ENCODE results near the gene ZBTB20. TPM values are rescaled to one million over a fixed set of nuclear protein-coding genes. Genes with fewer than 3 reads are reported as not detected.

Gene ZBTB20
- polyA plus RNA-seq, 1 of the 3 experiments (the other 2 are of a cell fraction): 0.43 TPM

DNA sequence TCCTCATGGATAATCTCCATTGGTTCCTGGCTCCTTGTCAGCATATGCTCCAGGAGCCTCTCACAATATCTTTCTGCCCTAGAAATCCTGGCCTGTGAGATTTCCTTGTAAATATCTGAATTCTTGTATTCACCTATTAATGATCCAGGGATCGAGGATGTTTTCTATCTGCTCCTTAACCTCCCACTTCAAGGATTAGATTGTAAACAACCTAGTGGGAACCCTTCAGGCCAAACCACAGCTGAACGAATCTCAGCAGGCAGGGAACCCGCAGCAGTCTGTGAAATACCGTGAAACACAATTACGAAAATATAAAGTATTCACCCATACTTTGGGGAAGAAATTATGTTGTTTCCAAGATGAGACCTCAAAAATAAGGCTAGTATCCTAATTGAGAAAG lies 637.3 kb downstream of the ZBTB20 start (continued):
- TF ChIP-seq, protein P1, sequence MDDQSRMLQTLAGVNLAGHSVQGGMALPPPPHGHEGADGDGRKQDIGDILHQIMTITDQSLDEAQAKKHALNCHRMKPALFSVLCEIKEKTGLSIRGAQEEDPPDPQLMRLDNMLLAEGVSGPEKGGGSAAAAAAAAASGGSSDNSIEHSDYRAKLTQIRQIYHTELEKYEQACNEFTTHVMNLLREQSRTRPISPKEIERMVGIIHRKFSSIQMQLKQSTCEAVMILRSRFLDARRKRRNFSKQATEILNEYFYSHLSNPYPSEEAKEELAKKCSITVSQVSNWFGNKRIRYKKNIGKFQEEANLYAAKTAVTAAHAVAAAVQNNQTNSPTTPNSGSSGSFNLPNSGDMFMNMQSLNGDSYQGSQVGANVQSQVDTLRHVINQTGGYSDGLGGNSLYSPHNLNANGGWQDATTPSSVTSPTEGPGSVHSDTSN (IDR thresholded peaks at IDR 0.05): no peak
- TF ChIP-seq FOSL2 (IDR thresholded peaks at IDR 0.05; ENCODE audit: borderline replicate concordance, low read depth): no peak
- no peak for TF ChIP-seq EP300 (IDR thresholded peaks at IDR 0.05; ENCODE audit: borderline replicate concordance in 1 of 2, low read depth in 1 of 2, low read length in 1 of 2)
- TF ChIP-seq EZH2phosphoT487 (IDR thresholded peaks at IDR 0.05; ENCODE audit: borderline replicate concordance, low read depth): no peak

DNA sequence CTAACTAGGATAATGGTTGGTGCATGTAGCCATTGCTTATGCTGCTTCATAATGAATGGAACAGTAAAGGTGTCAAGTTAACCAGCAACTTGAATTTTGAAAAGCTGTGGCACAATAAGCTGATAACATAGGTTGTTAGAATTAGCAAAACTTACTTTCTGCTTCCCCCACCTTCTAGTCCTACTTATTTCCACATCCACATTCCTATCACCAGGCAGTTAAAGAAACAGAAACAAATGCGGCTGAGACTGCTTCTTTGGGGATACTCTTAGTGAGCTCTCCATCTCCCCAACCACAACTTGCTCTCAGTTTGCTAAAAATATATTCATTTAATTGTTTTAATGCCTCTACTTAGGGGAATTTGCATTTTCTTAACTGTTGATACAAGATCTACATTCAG lies 638.1 kb downstream of the ZBTB20 start:
- ChIA-PET POLR2A (no interaction called here), CTCF (no interaction called here)
- no peak for DNase-seq
- Histone ChIP-seq H3K4me2 (no peak overlapping the region), H3K36me3 (replicated peaks in 1 of 2; ENCODE audit: control insufficient read depth in 1 of 2, insufficient read depth in 2 of 2, low read length in 1 of 2) (peaks cover 0 to 3% of the 10 kb centered on the region in 2 experiments), H3K9me2 (no peaks in the 10 kb centered on the region), H3K27ac (ENCODE audit: low read depth in 2 of 2, low read length in 1 of 2) (no peak overlapping the region), H3K4me1 (ENCODE audit: control insufficient read depth in 1 of 2, insufficient read depth in 2 of 2, low read depth in 1 of 2, low read length in 1 of 2) (peaks cover 0 to 7% of the 10 kb centered on the region in 2 experiments; a peak in 1 of 4 replicates), H4K20me1 (ENCODE audit: insufficient read depth) (no peaks in the 10 kb centered on the region), H3F3A (replicated peaks; ENCODE audit: insufficient read depth) (peaks cover 10% of the 10 kb centered on the region), H3K9me3 (no peaks in the 10 kb centered on the region), H3K79me2 (ENCODE audit: insufficient read depth) (0 out of 2 replicates have a peak, but pooled peaks cover 3% of the 10 kb centered on the region), H3K4me3 (ENCODE audit: low read depth in 2 of 2, low read length in 1 of 2) (no peak overlapping the region), H2AFZ (ENCODE audit: low read depth) (no peak overlapping the region), H3K27me3 (ENCODE audit: insufficient read depth) (no peaks in the 10 kb centered on the region), H3K9ac (no peak overlapping the region)
- TF ChIP-seq FOSL2 (IDR thresholded peaks at IDR 0.05; ENCODE audit: borderline replicate concordance, low read depth): no peak
- TF ChIP-seq POLR2AphosphoS5 (IDR thresholded peaks at IDR 0.05; ENCODE audit: low read depth, low read length): no peak
- TF ChIP-seq RCOR1 (IDR thresholded peaks at IDR 0.05; ENCODE audit: low read length): no peak
- TF ChIP-seq, protein P2, sequence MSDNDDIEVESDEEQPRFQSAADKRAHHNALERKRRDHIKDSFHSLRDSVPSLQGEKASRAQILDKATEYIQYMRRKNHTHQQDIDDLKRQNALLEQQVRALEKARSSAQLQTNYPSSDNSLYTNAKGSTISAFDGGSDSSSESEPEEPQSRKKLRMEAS (IDR thresholded peaks at IDR 0.05; ENCODE audit: low read depth): no peak
- TF ChIP-seq, protein P3, sequence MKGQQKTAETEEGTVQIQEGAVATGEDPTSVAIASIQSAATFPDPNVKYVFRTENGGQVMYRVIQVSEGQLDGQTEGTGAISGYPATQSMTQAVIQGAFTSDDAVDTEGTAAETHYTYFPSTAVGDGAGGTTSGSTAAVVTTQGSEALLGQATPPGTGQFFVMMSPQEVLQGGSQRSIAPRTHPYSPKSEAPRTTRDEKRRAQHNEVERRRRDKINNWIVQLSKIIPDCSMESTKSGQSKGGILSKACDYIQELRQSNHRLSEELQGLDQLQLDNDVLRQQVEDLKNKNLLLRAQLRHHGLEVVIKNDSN (IDR thresholded peaks at IDR 0.05; ENCODE audit: borderline replicate concordance, low read depth): no peak
- WGBS (ENCODE audit: low lambda C conversion rate): 96% methylated on average over 1 of the region's 1 CpG

DNA sequence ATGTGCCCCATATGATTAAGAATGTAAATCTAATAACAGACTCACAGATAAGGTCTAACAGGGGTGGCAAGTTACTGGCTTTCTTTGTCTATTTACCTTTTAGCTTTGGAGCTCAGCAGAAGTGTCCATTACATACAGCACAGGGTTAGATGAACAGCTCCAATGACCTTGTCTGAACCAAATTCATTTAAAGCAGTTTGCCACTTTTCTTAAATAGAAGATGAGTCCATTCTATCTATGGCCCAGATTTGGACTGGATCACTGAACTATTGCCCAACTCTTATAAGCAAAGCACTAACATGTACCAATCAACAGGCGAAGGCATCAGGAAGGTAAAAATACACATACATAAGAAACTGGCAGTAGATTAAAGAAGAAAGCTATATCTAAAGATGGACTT lies 638.9 kb downstream of the ZBTB20 start:
- Histone ChIP-seq H3K9me2 (no peaks in the 10 kb centered on the region), H3K4me2 (no peak overlapping the region), H4K20me1 (ENCODE audit: insufficient read depth) (no peaks in the 10 kb centered on the region), H2AFZ (ENCODE audit: low read depth) (no peak overlapping the region), H3K36me3 (replicated peaks in 1 of 2; ENCODE audit: control insufficient read depth in 1 of 2, insufficient read depth in 2 of 2, low read length in 1 of 2) (no peaks in the 10 kb centered on the region), H3K79me2 (ENCODE audit: insufficient read depth) (0 out of 2 replicates have a peak, but pooled peaks cover 3% of the 10 kb centered on the region), H3K27me3 (ENCODE audit: insufficient read depth) (no peaks in the 10 kb centered on the region), H3F3A (replicated peaks; ENCODE audit: insufficient read depth) (peaks cover 10% of the 10 kb centered on the region), H3K4me3 (ENCODE audit: low read depth in 2 of 2, low read length in 1 of 2) (no peak overlapping the region), H3K27ac (ENCODE audit: low read depth in 2 of 2, low read length in 1 of 2) (no peak overlapping the region), H3K4me1 (ENCODE audit: control insufficient read depth in 1 of 2, insufficient read depth in 2 of 2, low read depth in 1 of 2, low read length in 1 of 2) (peaks cover 0 to 7% of the 10 kb centered on the region in 2 experiments; a peak in 1 of 4 replicates), H3K9me3 (no peaks in the 10 kb centered on the region), H3K9ac (no peak overlapping the region)
- TF ChIP-seq MEF2A (IDR thresholded peaks at IDR 0.05; ENCODE audit: borderline replicate concordance, low read depth) (no peak), POLR2AphosphoS5 (IDR thresholded peaks at IDR 0.05; ENCODE audit: low read depth, low read length) (no peak), SIN3A (IDR thresholded peaks at IDR 0.05; ENCODE audit: borderline replicate concordance, low read depth, low read length) (no peak), RCOR1 (IDR thresholded peaks at IDR 0.05; ENCODE audit: low read length) (no peak), SMC3 (IDR thresholded peaks at IDR 0.05; ENCODE audit: low read depth, low read length) (no peak), GABPA (IDR thresholded peaks at IDR 0.05; ENCODE audit: low read depth) (no peak), FOXJ3 (CRISPR knock-in tag; IDR thresholded peaks at IDR 0.05) (no peak), NRF1 (IDR thresholded peaks at IDR 0.05; ENCODE audit: low read depth, low read length) (no peak), GATA2 (CRISPR knock-in tag; IDR thresholded peaks at IDR 0.05) (no peak)
- TF ChIP-seq, protein P4, sequence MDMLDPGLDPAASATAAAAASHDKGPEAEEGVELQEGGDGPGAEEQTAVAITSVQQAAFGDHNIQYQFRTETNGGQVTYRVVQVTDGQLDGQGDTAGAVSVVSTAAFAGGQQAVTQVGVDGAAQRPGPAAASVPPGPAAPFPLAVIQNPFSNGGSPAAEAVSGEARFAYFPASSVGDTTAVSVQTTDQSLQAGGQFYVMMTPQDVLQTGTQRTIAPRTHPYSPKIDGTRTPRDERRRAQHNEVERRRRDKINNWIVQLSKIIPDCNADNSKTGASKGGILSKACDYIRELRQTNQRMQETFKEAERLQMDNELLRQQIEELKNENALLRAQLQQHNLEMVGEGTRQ (IDR thresholded peaks at IDR 0.05; ENCODE audit: borderline replicate concordance, low read depth, low read length): no peak
- TF ChIP-seq, protein P5, sequence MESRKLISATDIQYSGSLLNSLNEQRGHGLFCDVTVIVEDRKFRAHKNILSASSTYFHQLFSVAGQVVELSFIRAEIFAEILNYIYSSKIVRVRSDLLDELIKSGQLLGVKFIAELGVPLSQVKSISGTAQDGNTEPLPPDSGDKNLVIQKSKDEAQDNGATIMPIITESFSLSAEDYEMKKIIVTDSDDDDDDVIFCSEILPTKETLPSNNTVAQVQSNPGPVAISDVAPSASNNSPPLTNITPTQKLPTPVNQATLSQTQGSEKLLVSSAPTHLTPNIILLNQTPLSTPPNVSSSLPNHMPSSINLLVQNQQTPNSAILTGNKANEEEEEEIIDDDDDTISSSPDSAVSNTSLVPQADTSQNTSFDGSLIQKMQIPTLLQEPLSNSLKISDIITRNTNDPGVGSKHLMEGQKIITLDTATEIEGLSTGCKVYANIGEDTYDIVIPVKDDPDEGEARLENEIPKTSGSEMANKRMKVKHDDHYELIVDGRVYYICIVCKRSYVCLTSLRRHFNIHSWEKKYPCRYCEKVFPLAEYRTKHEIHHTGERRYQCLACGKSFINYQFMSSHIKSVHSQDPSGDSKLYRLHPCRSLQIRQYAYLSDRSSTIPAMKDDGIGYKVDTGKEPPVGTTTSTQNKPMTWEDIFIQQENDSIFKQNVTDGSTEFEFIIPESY (IDR thresholded peaks at IDR 0.05; ENCODE audit: borderline replicate concordance, low read depth): no peak
- ChIA-PET CTCF (no interaction called here), POLR2A (no interaction called here)
- no peak for DNase-seq
- 100% methylated on average over 1 of the region's 1 CpG for WGBS (ENCODE audit: low lambda C conversion rate)

Measured in SK-N-SH (cell line).